Astrocyte (in vitro differentiated cells and primary cell): ENCODE measurements around the gene LCAT.

Experiments used
- EZH2 ChIP-seq: IDR thresholded peaks from 2 replicates; pipeline ENCODE4 v1.6.1; 2012; ENCODE audit warnings: mild to moderate bottlenecking, low read length, inconsistent platforms; ENCODE audit not compliant: insufficient read depth
- TF ChIP-seq, protein P1 (sequence below): IDR thresholded peaks from 2 replicates; pipeline ENCODE4 v1.5.1; 2011; ENCODE audit warnings: low read depth, mild to moderate bottlenecking, inconsistent platforms, low read length, moderate library complexity; ENCODE audit not compliant: insufficient read depth

DNA sequence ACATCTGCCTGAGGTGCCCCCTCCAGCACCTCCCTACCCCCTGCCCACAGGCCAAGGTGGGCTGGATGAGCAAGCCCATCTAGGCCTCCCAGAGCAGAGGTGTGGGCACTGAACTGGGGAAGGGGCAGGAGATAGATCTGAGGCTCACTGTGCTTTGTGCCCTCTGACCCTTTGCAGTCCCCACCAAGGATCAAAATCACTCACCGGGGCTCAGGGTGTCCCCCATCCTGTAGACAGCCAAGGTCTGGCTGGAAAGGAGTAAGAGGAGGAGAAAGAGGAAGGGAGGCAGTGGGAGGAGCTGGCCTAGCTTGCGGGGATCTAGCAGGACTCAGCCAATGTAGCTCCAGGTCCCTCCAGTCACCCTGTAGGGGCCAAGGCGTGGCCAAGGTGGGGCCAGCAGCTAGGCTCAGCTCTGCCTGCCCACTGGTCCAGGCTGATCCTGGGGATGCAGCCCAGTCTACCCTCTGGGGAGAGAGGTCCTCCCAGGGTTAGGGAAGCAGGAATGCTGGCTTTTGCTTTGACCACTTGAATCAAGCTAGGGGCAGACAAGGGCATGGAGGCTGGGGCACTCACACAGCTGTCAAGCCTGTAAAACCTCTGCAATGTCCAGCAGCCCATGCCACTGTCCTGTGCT is 22.7 kb upstream of the LCAT start:
- TF ChIP-seq EZH2: no peak
- TF ChIP-seq, protein P1, sequence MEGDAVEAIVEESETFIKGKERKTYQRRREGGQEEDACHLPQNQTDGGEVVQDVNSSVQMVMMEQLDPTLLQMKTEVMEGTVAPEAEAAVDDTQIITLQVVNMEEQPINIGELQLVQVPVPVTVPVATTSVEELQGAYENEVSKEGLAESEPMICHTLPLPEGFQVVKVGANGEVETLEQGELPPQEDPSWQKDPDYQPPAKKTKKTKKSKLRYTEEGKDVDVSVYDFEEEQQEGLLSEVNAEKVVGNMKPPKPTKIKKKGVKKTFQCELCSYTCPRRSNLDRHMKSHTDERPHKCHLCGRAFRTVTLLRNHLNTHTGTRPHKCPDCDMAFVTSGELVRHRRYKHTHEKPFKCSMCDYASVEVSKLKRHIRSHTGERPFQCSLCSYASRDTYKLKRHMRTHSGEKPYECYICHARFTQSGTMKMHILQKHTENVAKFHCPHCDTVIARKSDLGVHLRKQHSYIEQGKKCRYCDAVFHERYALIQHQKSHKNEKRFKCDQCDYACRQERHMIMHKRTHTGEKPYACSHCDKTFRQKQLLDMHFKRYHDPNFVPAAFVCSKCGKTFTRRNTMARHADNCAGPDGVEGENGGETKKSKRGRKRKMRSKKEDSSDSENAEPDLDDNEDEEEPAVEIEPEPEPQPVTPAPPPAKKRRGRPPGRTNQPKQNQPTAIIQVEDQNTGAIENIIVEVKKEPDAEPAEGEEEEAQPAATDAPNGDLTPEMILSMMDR: no peak
